Smooth muscle cell (in vitro differentiated cells): ENCODE data around the gene KLRC3. TPM values are rescaled to one million over a fixed set of nuclear protein-coding genes. Genes with fewer than 3 reads are reported as not detected.
A peak's percentile ranks its signal among the peaks of the same experiment; 100 is the strongest.

Experiments used
- DNase-seq: peaks from one replicate; lab custom pipeline; 2025; ENCODE audit not compliant: unreplicated experiment; lab: John Stamatoyannopoulos, UW
- H2AFZ ChIP-seq: fragments of 200-600 bp; sonication (generic); 2 replicates; pipeline ENCODE4 v1.6.0; 2016; ENCODE audit warnings: antibody characterized with exemption, low read depth, mild to moderate bottlenecking
- H3F3A ChIP-seq: fragments of 200-600 bp; sonication (generic); 2 replicates; pipeline ENCODE4 v1.6.0; 2017; ENCODE audit warnings: antibody characterized with exemption, low read depth
- H3K27ac ChIP-seq: fragments of 200-600 bp; sonication (generic); 2 replicates; pipeline ENCODE4 v1.5.1; 2016; ENCODE audit warnings: low read depth, mild to moderate bottlenecking
- H3K27me3 ChIP-seq: fragments of 200-600 bp; sonication (generic); 2 replicates; pipeline ENCODE4 v1.6.1; 2016; ENCODE audit warnings: low read depth, mild to moderate bottlenecking
- H3K36me3 ChIP-seq: fragments of 200-600 bp; sonication (generic); 2 replicates; pipeline ENCODE4 v1.5.1; 2016; ENCODE audit warnings: low read depth
- H3K4me1 ChIP-seq: fragments of 200-600 bp; sonication (generic); 2 replicates; pipeline ENCODE4 v1.5.1; 2016; ENCODE audit warnings: low read depth
- H3K4me2 ChIP-seq: fragments of 200-600 bp; sonication (generic); 2 replicates; pipeline ENCODE4 v1.6.0; 2016; ENCODE audit warnings: mild to moderate bottlenecking
- H3K4me3 ChIP-seq: fragments of 200-600 bp; sonication (generic); 2 replicates; pipeline ENCODE4 v1.5.1; 2016; ENCODE audit warnings: mild to moderate bottlenecking
- H3K79me2 ChIP-seq: fragments of 200-600 bp; sonication (generic); 2 replicates; pipeline ENCODE4 v1.6.0; 2016; ENCODE audit warnings: low read depth, mild to moderate bottlenecking
- H3K9ac ChIP-seq: fragments of 200-600 bp; sonication (generic); 2 replicates; pipeline ENCODE4 v1.6.0; 2016; ENCODE audit warnings: low read depth
- H3K9me3 ChIP-seq: fragments of 200-600 bp; sonication (generic); replicated peaks from 2 replicates; pipeline ENCODE4 v1.5.1; 2016; ENCODE audit warnings: low read depth
- H4K20me1 ChIP-seq: fragments of 200-600 bp; sonication (generic); 2 replicates; pipeline ENCODE4 v1.6.0; 2016; ENCODE audit warnings: low read depth
- CTCF ChIP-seq: fragments of 200-600 bp; sonication (generic); IDR thresholded peaks from 2 replicates; pipeline ENCODE4 v1.5.1; 2017; ENCODE audit warnings: borderline replicate concordance, mild to moderate bottlenecking, antibody characterized with exemption; ENCODE audit not compliant: insufficient read depth, poor library complexity, severe bottlenecking
- WGBS: methylation state at CpG from one replicate; pipeline ENCODE4 v1.1.7; 2016; ENCODE audit warnings: low lambda C conversion rate; 5-methylcytosine and 5-hydroxymethylcytosine counted together
- polyA plus RNA-seq: library from polyadenylated mRNA; unstranded; fragments of >200 nt; fragmentation: Nextera tagmentation; extraction: Ambion mirVana; gene quantifications from 2 replicates; pipeline ENCODE4 v1.2.1, GENCODE V29; 2016
- total RNA-seq: library from RNA; depleted of rRNA; stranded (reverse); fragments of >200 nt; gene quantifications from 2 replicates; pipeline ENCODE4 v1.2.3, GENCODE V29; 2014

The KLRC3 gene
- total and polyA plus RNA-seq, 2 experiments from 2014 or later, result not detected

- peak overlapping the region; percentile 58 for H3K9ac ChIP-seq
- peak overlapping the region; percentile 29 for H2AFZ ChIP-seq
- no peak for DNase-seq
- no peaks in the 10 kb centered on the region for H3K27me3 ChIP-seq
- peaks cover 42% of the 10 kb centered on the region for H3K4me1 ChIP-seq
- peak overlapping the region; percentile 92 for H3K27ac ChIP-seq
- H3K9me3 ChIP-seq, result no peaks in the 10 kb centered on the region
- no peak for TF ChIP-seq CTCF
- WGBS, result 59% methylated on average over 3 of the region's 3 CpGs
- peak overlapping the region; percentile 54 for H3K4me3 ChIP-seq
- H3K79me2 ChIP-seq, result no peaks in the 10 kb centered on the region
- peaks cover 16% of the 10 kb centered on the region for H3F3A ChIP-seq
- H4K20me1 ChIP-seq, result no peaks in the 10 kb centered on the region
- H3K36me3 ChIP-seq, result no peaks in the 10 kb centered on the region
- H3K4me2 ChIP-seq, result peak overlapping the region; percentile 83
These were observed 58.1 kb downstream of the KLRC3 start for GRCh38 chr12:10362325-10362724.

Other genes with a start within 250 kb of the KLRC3 start
- gene OLR1, start 248.5 kb downstream of the KLRC3 start, total RNA-seq, result 7.4 and 14.5 TPM in 2 replicates
- gene OLR1, start 248.5 kb downstream of the KLRC3 start, polyA plus RNA-seq, result 5.4 and 6.7 TPM in 2 replicates
- gene TMEM52B, start 241.6 kb downstream of the KLRC3 start, total RNA-seq, result 1.6 and 2.0 TPM in 2 replicates
- gene TMEM52B, start 241.6 kb downstream of the KLRC3 start, polyA plus RNA-seq, result 0.77 and 4.5 TPM in 2 replicates
- 83.4 and 101 TPM in 2 replicates for gene GABARAPL1, start 207.7 kb downstream of the KLRC3 start, total RNA-seq
- gene GABARAPL1, start 207.7 kb downstream of the KLRC3 start, polyA plus RNA-seq, result 87.3 and 90.0 TPM in 2 replicates
- gene KLRD1, start 112.7 kb downstream of the KLRC3 start, total RNA-seq, result 0.18 and 1.2 TPM in 2 replicates
- 0.09 and 0.56 TPM in 2 replicates for gene KLRD1, start 112.7 kb downstream of the KLRC3 start, polyA plus RNA-seq
- not detected in 2 replicates for gene KLRK1, start 30.6 kb downstream of the KLRC3 start, total RNA-seq
- gene KLRK1, start 30.6 kb downstream of the KLRC3 start, polyA plus RNA-seq, result 0.22 TPM in 1 of 2 replicates, not detected in the other
- gene KLRC4, start 10.8 kb downstream of the KLRC3 start, total RNA-seq, result not detected in 2 replicates
- not detected in 2 replicates for gene KLRC4, start 10.8 kb downstream of the KLRC3 start, polyA plus RNA-seq
- gene KLRC2, start 15.4 kb upstream of the KLRC3 start, total RNA-seq, result not detected in 2 replicates
- not detected in 2 replicates for gene KLRC2, start 15.4 kb upstream of the KLRC3 start, polyA plus RNA-seq
- not detected in 2 replicates for gene KLRC1, start 32.8 kb upstream of the KLRC3 start, total RNA-seq
- gene KLRC1, start 32.8 kb upstream of the KLRC3 start, polyA plus RNA-seq, result not detected in 2 replicates
- gene EIF2S3B, start 85.3 kb upstream of the KLRC3 start, total RNA-seq, result 0.49 and 0.58 TPM in 2 replicates
- 0.13 TPM in 1 of 2 replicates, not detected in the other for gene EIF2S3B, start 85.3 kb upstream of the KLRC3 start, polyA plus RNA-seq
- 24.0 and 40.1 TPM in 2 replicates for gene MAGOHB, start 193.0 kb upstream of the KLRC3 start, total RNA-seq
- 62.2 and 68.4 TPM in 2 replicates for gene MAGOHB, start 193.0 kb upstream of the KLRC3 start, polyA plus RNA-seq